Osteoblast (primary cell): ENCODE data around the gene ZNF681. TPM values are rescaled to one million over a fixed set of nuclear protein-coding genes. Genes with fewer than 3 reads are reported as not detected.
"Not testable (repeated sequence)": the region's sequence is repeated elsewhere in the genome, so short reads cannot be mapped to it uniquely, and the experiment has no call there.

Experiments used
- DNase-seq: peaks from one replicate; pipeline ENCODE4 v3.0.0; 2011; ENCODE audit warnings: low spot score, mixed read lengths; ENCODE audit not compliant: insufficient read length; ENCODE audit errors: missing footprints
- H2AFZ ChIP-seq: 2 replicates; pipeline ENCODE4 v1.6.0; 2011; ENCODE audit warnings: mild to moderate bottlenecking, low read length
- H3K27ac ChIP-seq: 2 replicates; pipeline ENCODE4 v1.5.1; 2011; ENCODE audit warnings: mild to moderate bottlenecking, low read depth, low read length, moderate library complexity
- H3K27me3 ChIP-seq: 2 replicates; pipeline ENCODE4 v1.6.0; 2012; ENCODE audit warnings: mild to moderate bottlenecking, control low read depth, inconsistent platforms, low read length, moderate library complexity; ENCODE audit not compliant: insufficient read depth
- H3K36me3 ChIP-seq: 2 replicates; pipeline ENCODE4 v1.5.1; 2011; ENCODE audit warnings: mild to moderate bottlenecking, low read length, control low read depth, moderate library complexity; ENCODE audit not compliant: insufficient read depth
- H3K4me1 ChIP-seq: 2 replicates; pipeline ENCODE4 v1.5.1; 2011; ENCODE audit warnings: mild to moderate bottlenecking, low read length, control low read depth, moderate library complexity; ENCODE audit not compliant: insufficient read depth
- H3K4me2 ChIP-seq: 2 replicates; pipeline ENCODE4 v1.6.0; 2011; ENCODE audit warnings: mild to moderate bottlenecking, low read length; ENCODE audit not compliant: insufficient read depth
- H3K4me3 ChIP-seq: fragments of 200-600 bp; sonication (generic); 3 replicates; pipeline ENCODE4 v1.5.1; 2012; ENCODE audit warnings: mild to moderate bottlenecking, low read length, inconsistent platforms; ENCODE audit not compliant: insufficient read depth
- H3K79me2 ChIP-seq: 2 replicates; pipeline ENCODE4 v1.6.0; 2012; ENCODE audit warnings: mild to moderate bottlenecking, low read length, control low read depth, inconsistent platforms; ENCODE audit not compliant: insufficient read depth
- H3K9me3 ChIP-seq: 2 replicates; pipeline ENCODE4 v1.5.1; 2011; ENCODE audit warnings: low read depth, low read length, control low read depth
- H4K20me1 ChIP-seq: 2 replicates; pipeline ENCODE4 v1.6.0; 2012; ENCODE audit warnings: mild to moderate bottlenecking, low read length, control low read depth; ENCODE audit not compliant: insufficient read depth
- CTCF ChIP-seq: IDR thresholded peaks from 2 replicates; pipeline ENCODE4 v1.5.1; 2011; ENCODE audit warnings: mild to moderate bottlenecking, low read depth, low read length, moderate library complexity; ENCODE audit errors: extremely low read depth
- total RNA-seq: library from RNA; depleted of rRNA; stranded (reverse); fragments of >200 nt; gene quantifications from 2 replicates; pipeline ENCODE4 v1.2.3, GENCODE V29; 2012

ZNF681 gene
- total RNA-seq, 1 donor, result 0.36 TPM

- Histone ChIP-seq H3K79me2 (no peaks in the 10 kb centered on the region), H2AFZ (peak overlapping the region; percentile 93), H3K4me2 (peak overlapping the region; percentile 85), H3K36me3 (no peaks in the 10 kb centered on the region), H3K4me1 (peaks cover 5% of the 10 kb centered on the region), H3K4me3 (peak overlapping the region; percentile 73), H3K27me3 (no peaks in the 10 kb centered on the region), H3K27ac (no peak overlapping the region), H4K20me1 (no peaks in the 10 kb centered on the region), H3K9me3 (no peaks in the 10 kb centered on the region)
- no peak for TF ChIP-seq CTCF
- DNase-seq, result no peak
Measured at GRCh38 chr19:23762548-23762883, 3.8 kb upstream of the ZNF681 start.

GRCh38 chr19:23760326-23760725, 1.6 kb upstream of the ZNF681 start:
- H4K20me1 ChIP-seq, H3K79me2 ChIP-seq, H3K27me3 ChIP-seq, H3K4me3 ChIP-seq, H3K9me3 ChIP-seq, H3K36me3 ChIP-seq, H2AFZ ChIP-seq, H3K4me1 ChIP-seq, DNase-seq, H3K4me2 ChIP-seq, H3K27ac ChIP-seq: not testable (repeated sequence)

GRCh38 chr19:23743633-23744232, 15.0 kb downstream of the ZNF681 start:
- not testable (repeated sequence) for H3K4me1 ChIP-seq, H3K9me3 ChIP-seq, H4K20me1 ChIP-seq, H3K4me3 ChIP-seq, H3K79me2 ChIP-seq, H3K27ac ChIP-seq, H3K4me2 ChIP-seq, H3K27me3 ChIP-seq, DNase-seq, H2AFZ ChIP-seq, H3K36me3 ChIP-seq

DNA sequence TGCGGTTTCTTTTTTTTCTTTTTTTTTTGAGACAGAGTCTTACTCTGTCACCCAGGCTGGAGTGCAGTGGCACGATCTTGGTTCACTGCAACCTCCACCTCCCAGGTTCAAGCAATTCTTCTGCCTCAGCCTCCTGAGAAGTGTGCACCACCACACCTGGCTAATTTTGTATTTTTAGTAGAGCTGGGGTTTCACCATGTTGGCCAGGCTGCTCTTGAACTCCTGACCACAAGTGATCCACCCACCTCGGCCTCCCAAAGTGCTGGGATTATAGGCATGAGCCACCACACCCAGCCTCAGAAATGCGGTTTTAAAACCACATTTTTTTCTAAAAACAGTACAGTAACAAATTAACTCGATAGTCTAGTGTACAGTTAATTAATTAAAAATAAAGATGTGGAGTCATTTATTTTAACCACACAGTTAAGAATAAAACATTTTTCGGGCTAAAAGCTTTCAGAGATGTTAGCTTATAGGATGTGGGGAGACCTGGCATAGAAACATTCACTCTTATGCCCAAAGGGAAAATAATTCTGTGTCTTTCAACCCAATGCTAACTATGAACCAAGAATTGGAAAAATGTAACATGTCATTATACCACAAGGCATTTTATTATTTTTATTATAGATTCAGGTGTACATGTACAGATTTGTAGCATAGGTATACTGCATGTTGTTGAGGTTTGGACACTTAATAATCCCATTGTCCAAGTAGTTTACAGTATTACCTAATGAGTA, 27.8 kb downstream of the ZNF681 start:
- DNase-seq, H3K4me1 ChIP-seq, H3K36me3 ChIP-seq, H3K27ac ChIP-seq, H3K4me2 ChIP-seq, H3K27me3 ChIP-seq, H3K4me3 ChIP-seq, H2AFZ ChIP-seq, H3K79me2 ChIP-seq, H3K9me3 ChIP-seq, H4K20me1 ChIP-seq: not testable (repeated sequence)

- H3K36me3 ChIP-seq, H2AFZ ChIP-seq, H3K27me3 ChIP-seq, H3K4me2 ChIP-seq, H3K4me1 ChIP-seq, H3K79me2 ChIP-seq, H4K20me1 ChIP-seq, H3K9me3 ChIP-seq, H3K4me3 ChIP-seq, H3K27ac ChIP-seq, DNase-seq: not testable (repeated sequence)
Measured at GRCh38 chr19:23724161-23724560, 34.5 kb downstream of the ZNF681 start.

DNA sequence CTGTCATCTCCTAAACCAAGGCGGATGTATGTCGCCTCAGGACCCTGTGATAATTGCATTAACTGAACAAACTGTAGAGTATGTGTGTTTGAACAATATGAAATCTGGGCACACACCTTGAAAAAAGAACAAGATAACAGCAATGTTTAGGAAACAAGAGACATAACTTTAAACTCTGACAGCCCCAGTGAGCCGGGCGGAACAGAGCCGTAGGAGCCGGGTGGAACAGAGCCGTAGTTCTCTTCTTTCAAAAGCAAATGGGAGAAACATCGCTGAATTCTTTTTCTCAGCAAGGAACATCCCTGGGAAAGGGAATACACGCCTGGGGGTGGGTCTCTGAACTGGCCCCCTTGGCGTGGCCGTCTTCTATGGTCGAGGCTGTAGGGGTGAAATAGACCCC, 39.9 kb downstream of the ZNF681 start:
- H3K4me2 ChIP-seq, result no peak overlapping the region
- H3K9me3 ChIP-seq, result no peaks in the 10 kb centered on the region
- no peaks in the 10 kb centered on the region for H3K4me1 ChIP-seq
- no peaks in the 10 kb centered on the region for H3K27me3 ChIP-seq
- H4K20me1 ChIP-seq, result no peaks in the 10 kb centered on the region
- TF ChIP-seq CTCF, result no peak
- no peak overlapping the region for H2AFZ ChIP-seq
- no peaks in the 10 kb centered on the region for H3K36me3 ChIP-seq
- H3K79me2 ChIP-seq, result no peaks in the 10 kb centered on the region
- no peak for DNase-seq
- no peak overlapping the region for H3K27ac ChIP-seq
- no peak overlapping the region for H3K4me3 ChIP-seq
